Stimulated activated CD8-positive, alpha-beta memory T cell treated with anti-CD3 and anti-CD28 coated beads, Interleukin-15, amount 100 ng/mL, for 24 hours (primary cell): ENCODE measurements around the gene NLGN4X.

Experiments used
- DNase-seq: peaks from one replicate; pipeline ENCODE4 v3.0.0-alpha.2; 2020; ENCODE audit warnings: low read depth

The NLGN4X gene

DNA sequence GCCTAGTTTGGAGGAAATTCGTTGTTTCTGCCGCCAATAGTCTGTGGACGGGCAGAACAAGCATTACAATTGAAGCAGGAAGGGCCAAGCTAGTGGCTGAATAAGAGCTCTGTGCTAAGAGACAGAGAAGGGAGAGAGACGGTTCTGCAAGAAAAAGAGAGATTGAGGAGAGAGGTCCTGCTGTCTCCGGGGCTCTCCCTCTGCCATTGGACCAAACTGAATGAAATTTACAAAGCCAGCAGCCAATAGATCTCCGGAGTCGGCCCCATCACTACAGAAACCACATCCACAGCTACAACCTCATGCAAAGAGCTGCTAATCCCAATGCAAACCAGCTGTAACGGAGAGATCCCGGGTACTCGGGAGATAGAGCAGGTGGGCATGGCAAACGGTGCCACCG, at the start of gene NLGN4X:
TSS of gene NLGN4X (minus strand) at position 148 of the 400 bp plus-strand sequence. CDS start 77,401 bp downstream, outside the sequence.
- DNase-seq: no peak

DNA sequence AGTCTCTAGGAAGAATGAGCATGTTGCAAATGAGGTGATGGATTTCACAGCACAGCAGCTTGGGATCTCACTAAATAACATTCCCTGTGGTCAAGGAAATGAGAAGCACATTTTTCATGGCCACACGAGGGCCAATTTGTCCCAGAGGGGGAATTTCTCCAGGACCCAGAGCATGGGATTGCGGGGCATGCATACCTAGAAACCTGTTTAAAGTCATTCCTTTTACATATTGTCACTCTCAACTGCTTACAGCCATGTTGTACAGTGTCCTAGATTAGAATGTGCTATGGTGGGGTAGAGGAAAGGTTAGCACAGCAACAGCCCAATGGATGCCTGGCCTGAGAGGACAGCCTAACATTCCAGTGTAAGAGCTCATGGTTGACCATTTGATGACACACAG, 37.4 kb upstream of the NLGN4X start:
- no peak for DNase-seq

DNA sequence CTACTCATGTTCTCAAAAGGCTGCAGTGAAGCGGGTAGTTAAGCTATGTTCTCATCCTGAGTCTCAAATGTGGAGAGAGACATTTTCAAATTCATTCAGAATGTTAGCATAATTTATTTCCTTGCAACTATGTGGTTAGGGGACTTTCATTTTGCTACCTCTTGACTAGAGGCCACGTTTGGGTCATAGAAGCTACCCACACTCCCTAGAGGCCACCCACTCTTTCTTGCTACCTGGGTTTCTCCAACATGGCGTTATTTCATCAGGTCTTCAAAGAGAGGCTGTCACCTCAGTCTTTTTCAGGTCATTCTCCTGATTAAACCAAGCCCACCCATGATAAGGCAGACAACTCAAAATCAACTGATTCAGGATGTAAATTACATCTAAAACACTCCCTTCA, 34.3 kb upstream of the NLGN4X start:
- DNase-seq: no peak

DNA sequence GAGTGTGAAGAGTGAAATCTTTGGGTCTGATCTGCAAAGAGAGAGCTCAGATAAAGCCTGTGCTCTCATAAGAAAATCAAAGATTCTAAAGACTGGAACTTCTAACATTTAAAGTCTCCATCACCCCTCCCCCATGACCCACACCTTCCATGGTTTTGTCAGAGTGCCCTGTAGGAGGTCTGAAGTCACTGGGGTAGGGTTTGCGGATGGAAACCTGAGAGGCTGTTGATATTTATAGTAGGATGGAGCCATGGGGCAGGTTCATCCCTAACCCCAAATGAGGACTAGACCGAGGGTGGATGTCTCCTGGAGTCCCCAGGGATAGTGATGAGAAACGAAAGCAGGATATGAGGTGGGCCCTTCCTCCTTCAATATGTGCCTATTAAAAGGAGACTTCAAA, 28.4 kb upstream of the NLGN4X start:
- DNase-seq: no peak

DNA sequence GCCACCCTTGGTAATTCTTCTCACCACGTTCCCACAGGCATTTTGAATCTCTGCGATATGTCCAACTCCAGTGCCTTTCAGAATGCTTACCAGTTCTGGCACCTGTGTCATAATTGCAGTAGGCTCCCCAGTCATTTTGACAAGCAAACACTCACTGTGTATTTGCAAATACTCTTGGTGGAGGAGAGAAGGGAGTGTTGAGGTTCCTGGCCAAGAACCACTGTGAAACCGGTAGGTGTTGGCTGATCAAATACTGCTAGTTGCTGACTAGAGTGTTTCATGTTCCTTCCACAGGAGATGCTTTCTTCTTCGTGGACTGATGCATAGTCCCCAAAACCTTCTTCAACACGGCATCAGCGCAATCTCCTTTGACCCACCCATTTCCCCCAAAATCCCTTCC, 16.0 kb upstream of the NLGN4X start:
- no peak for DNase-seq

DNA sequence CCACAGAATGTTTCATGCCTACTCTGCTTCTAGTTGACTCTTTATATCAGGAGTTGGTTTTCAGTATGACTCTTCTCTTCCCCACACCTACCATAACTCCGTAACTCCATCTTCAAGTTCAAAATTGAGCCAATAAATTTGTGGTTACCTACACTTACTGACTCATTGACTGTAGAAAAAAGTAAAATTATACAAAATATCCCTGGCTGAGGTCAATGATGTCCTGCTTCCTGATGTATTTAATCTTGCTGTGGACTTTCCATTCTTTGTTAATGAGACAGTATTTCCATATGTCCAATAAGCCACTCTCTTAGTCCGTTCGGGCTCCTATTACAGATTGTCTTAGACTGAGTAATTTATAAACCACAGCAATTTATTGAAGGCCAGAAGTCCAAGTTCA, 9.9 kb upstream of the NLGN4X start:
- DNase-seq: no peak

DNA sequence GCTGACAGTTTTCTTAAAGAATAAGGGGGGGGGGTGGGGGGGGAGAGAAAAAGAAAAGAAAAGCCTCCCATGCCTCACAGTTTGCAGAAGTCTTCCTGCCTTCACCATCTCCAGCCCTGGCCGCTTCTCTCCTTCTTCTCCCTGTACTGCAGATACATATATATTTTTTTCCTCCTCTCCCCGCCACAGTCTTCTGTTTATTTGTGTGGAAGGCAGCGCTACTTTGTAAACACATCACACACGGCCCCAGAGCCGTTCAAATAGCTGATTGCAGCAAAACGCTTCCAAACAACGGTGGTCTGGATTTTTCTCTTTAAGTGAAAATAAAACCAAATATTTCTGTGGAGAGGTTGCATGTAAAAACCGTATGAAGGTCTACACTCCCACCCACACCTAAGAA, 732 bp downstream of the NLGN4X start:
- DNase-seq: no peak

DNA sequence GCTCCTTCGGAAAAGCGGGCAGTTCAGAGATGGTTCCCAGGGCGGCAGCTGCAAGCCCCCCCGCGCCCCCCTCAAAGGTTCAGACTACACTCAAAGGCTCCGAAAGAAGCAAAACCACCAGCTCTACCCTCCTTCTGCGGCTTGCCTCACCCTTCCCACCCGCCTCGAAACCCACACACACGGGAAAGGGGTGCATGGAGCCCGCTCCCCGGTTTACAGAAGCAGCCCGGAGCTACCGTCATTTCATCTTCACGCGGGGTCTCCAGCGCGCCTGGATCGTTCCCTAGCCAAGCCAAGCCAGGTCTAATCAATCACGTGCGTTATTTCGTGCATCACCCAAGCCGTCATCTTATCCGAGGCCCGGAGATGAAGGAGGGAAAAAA, 1.2 kb downstream of the NLGN4X start:
- no peak for DNase-seq

DNA sequence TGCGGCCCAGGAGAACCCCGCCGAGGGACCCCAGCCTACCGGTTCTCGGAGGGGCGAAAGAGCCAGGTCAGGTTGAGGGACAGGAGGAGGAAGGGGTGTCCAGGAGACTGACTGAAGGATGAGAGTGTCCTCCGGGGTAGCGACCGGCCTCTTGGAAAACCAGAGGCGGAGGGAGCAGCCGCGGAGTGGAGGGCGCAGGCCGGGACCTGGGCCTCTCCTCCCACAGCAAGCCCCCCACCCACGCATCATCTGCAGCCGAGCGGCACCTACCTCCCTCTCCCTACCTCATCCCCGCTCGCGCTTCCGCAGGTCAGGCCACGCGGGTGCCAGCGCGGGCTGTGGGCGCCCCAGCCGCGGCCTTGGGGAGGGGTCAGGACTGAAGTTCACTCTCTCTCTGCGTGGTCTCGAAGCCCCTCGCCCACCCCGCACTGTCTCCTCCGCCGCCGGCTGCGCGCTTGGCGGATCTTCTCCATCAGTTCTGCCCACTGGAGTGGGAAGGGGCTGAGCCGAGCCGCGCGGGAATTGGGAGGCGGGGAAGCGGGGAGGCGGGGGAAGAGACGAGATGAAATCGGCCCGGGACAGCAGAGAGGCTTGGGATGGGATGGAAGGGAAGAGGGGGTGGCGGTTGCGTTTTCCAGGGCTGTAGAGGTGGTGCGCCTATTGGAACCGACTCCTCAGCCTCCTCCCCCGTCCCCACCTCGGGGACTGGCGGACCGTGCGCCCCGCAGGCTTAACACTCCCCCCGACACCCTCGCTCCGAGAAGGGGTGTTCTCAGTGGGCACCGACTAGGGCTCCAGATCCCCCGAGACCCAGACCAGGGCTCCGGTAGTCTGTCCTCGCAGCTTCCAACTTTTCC, 1.8 kb downstream of the NLGN4X start:
- DNase-seq: no peak

DNA sequence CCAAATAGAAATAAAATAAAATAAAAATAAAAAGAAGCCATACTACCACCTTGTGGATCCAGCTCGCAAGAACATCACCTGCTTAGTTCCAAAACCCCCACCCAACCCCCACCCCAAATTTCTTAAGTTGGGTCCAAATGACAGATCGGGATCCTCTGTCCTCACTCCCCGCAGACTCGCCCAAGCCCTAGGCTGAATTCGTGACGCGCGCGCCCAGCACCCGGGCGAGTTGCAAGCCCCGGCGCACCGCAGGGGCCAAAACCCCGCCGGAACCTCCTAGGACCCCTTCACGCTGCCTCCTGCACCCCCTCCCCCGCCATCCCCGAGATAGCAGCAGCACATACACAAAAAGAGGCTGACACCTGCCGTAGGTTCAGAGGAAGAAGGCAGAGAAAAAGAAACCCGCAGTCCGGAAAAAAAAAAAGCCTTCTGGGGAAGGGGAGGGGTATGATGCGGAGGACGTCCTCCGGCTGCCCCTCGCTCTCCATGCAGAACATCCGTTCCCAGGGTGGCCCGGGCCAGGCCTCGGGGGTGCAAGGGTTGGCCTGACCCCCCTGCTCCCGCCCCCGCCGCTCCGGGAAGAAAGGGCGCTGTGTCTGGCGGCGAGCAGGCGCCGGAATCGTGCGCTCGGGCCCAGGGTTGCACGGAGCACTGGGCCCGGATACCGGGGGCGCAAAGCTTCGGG, 2.6 kb downstream of the NLGN4X start:
- DNase-seq: no peak

DNA sequence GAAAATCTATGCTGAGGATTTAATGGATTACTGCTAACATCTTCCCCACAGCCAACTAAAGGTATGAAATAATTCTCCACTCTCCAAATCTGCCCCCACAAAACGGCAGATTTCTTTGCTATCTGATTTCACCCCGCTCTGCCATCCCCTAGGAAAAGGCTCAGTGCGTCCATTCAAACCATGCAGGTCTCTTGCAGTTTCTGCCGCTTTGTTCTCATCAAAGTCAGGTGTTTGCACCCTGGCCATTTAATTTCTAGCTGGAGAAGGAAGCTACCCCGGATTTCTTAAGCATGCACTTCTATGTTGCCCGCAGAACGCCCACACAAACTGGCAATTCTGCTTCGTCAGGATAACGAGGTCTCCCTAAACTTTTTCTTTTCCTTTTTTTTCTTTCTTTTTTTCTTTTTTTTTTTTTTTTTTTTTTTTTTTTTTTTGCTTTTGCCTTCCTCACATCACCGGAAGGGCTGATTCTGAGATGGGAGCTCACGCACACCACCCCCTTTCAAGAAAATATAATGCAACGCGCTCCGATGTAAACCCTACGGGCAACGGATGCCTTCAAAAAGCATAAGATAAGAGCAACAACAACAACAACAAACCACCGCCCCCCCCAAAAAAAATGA, 3.3 kb downstream of the NLGN4X start:
- DNase-seq: no peak

DNA sequence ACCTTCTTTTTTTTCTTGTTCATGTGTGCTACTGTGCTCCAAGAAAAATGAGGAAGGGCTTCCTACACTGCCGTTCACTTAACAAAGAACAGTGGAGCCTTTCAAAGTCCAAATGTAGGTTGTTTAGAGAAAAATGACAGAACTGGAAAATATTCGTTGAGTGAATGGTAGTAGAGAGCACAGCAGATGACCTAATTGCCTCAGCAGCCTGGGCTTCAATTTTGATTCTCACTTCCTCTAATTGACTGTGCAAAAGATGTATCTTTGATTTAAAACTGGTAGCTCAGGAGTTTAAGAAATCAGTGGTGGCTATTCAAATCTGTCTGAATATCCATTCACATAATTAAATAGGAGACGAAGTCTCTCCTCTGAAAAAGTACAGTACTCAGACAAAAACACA, 5.2 kb downstream of the NLGN4X start:
- DNase-seq: no peak

DNA sequence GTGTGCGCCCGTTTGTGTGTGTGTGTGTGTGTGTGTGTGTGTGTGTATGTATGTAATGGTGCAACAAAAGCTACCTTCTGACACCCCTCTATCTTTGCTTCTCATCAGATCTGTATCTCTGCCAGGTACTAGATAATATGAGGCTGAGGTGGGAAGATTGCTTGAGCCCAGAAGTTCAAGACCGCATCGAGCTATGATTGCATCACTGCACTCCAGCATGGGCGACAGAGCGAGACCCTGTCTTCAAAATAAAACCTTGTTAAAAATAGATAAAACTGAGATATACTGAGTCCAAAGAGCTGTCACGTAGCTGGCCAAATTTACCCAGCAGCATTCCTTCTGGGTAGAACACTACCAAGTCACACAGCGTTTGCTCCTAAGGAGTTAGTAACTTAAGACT, 18.4 kb downstream of the NLGN4X start:
- no peak for DNase-seq

DNA sequence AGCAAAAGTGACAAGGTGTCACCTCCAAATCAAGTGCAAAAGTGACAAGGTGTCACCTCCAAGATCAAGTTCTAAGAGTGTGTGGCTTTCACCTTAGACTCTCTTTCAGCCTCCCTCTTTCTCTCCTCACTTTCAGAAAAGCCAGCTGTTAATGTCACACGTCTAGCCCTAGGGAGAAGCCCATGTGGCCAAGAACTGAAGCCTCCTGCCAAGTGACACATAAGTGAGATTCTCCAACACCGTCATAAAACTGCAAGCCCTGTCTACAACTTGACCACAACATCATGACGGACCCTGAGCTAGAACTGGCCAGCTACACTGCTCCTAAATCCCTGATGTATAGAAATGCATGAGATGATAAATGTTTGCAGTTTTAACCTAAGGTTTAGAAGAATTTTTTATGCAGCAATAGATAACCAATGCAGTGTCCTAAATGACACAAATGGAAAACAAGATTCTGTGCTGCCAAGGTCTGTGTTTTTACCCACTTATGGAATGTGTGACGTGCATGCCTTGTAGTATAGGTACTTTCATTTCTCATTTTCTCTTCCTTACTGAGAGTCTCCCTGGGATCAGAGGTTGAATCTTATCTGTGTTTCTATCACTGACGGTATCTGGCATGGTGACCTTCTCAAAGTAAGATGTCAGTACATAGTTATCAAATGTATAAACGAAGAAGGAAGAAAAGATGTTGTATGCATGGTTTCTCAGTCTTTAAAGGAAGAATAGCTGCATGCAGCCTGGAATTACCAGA, 25.0 kb downstream of the NLGN4X start:
- DNase-seq: no peak

DNA sequence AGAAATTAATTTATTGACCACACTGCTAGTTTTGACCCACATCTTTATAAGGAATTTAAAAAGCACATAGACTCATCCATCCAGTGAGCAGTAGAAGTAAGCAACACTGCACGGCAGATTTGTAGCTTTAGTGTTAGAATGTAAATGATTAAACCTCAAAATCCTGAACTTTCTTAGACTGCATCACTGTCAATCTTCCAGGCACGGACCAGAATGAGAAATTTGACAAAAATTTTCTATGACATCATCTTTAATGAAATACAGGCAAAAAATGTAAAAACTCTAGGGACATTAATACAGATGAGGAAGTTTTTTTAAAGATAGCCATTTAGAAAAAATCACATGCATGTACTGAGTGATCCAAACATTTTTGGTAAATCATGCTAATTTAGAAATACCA, 29.2 kb downstream of the NLGN4X start:
- DNase-seq: no peak

DNA sequence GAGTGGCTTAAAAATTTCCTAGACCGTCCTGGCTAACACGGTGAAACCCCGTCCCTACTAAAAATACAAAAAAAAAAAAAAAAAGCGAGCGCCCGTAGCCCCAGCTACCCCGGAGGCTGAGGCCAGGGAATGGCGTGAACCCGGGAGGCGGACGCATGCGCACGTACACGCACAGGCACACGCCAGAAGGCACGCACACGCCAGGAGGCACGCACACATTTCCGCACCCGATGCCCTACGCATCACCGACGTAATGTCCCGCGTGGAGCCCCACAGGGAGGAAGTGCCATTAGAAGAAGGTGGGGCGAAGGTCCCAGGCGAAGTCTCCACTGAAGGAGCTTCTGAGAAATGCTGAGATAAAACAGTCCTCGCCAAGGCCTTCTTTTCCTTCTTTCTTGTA, 41.4 kb downstream of the NLGN4X start:
- no peak for DNase-seq

DNA sequence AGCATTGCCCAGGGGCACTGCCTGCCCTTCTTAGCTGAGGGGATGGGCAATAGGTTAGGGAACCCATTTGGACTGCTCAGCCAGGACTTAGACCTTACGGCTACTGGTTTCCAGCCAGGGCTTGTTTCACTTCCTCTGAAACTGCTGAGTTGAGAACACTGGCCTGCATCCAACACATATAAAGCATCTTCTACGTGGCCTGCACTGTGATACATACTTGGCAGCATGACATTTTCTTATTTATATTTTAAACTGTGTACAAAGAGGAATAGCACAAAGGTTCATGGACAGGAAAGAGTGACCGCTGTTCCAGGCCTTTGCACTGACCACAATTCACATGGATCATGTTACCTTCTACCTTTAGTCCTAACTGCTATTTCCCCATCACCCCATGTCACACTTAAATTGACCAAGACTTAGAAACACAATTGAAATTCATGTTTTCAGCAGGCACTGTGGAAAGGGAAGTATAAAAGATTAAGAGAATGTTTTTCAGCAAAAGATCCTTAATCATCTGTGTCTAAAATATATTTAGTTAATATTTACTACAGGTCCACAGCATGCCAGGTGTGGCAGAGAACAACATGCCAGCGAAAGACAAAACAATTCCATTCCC, 43.7 kb downstream of the NLGN4X start:
- no peak for DNase-seq

DNA sequence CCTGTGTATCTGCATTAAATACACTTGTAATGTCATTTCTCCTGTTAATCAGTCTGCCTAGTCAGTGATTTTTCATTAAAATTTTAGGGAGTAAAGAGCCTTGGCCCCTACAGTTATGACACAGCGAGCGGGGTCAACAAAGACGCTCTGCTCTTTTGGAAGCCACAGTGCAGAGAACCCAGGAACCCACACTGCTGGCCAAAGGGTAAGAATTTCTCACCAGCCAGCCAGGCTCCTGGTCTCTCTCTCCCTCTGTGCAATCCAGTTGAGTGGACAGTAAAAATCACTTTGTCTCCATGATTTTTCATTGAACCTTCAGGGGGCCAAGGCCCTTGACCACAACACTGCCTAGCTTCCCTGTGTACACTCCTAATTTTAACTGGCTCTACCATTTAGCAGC, 52.8 kb downstream of the NLGN4X start:
- DNase-seq: no peak

DNA sequence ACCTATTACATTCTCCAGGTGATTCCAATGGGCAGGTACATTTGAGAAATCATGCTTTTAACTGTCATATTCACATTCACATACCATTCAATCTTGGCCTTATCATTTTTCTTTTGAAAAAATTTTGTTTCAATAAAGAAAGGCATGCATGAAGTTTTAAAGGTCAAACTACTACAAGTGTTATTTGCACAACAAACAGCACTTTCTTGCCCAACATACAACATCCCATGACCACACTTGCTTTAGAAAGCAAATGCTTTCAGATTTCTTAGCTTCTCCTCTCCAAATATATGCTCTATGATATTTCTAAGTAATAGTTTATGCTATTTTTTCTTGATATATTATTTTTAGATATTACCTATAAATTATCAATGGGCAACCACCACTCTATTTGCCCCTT, 58.2 kb downstream of the NLGN4X start:
- DNase-seq: no peak

DNA sequence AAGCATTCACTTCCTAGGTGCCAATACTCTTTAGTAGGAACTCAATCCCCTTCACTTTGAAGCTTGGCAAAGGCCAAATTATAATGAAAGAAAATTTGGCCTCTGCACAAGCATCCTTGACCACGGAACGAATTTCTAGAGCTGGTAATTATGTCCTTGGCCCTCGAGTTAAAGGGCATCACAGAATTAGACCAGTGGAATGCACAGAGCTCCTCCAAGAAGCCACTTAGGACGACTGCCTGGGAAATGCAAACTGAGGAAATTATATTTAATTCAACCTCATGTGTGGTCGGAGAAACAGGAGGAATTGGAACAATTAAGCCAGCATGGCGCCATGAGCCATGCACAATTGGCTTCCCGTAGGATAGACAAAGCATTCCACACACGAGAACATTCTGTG, 59.3 kb downstream of the NLGN4X start:
- DNase-seq: no peak

DNA sequence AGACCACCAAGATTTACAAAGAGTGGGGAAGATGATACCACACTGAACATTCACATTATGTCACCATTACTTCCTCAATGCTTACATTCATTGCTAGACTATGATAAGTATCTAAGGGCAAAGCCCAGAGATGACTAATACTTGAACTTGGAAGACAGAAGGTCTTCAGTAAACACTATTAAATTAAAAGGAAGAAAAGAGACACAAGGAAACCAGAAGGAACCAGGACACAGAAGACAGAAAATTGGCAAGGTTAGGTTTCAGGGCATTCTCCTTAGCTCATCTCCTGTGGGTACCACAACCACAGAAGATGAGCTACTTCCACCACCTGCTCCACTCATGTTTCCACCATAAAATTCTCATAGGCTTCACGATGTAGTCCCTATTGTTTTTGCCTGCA, 64.9 kb downstream of the NLGN4X start:
- no peak for DNase-seq

DNA sequence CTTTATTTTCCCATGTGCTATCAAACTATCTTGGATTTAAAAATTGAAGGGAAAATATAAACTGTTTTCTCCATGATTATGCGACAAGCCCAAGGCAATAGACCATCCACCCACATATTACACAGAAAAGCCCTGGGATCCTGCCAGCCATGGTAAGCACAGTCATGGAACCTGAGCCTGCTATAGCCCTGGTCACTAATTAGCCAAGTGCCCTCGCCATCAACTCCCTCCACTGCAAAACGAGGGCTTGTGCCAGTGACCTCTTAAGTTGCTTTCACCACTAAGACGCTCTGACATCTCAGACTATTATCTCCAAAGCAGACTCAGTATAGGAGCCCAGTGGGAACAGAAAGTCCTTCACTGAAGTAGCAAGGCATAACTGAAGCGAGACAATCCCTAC, 69.2 kb downstream of the NLGN4X start:
- DNase-seq: no peak
